Activated CD4-positive, alpha-beta T cell treated with anti-CD3 and anti-CD28 coated beads, Interleukin-2, amount 50 U/mL, for 1 hour (primary cell): ENCODE measurements around the gene BNC2.

Source experiments
- DNase-seq: peaks from one replicate; pipeline ENCODE4 v3.0.0-alpha.2; 2020

The BNC2 gene

GRCh38 chr9:16530669-16531642 is 339.5 kb downstream of the BNC2 start:
- no peak for DNase-seq

GRCh38 chr9:16527573-16527972 is 342.9 kb downstream of the BNC2 start:
- no peak for DNase-seq

GRCh38 chr9:16526380-16526779 is 344.1 kb downstream of the BNC2 start:
- no peak for DNase-seq

GRCh38 chr9:16524823-16525222 is 345.6 kb downstream of the BNC2 start:
- no peak for DNase-seq

GRCh38 chr9:16524078-16524477 is 346.4 kb downstream of the BNC2 start:
- no peak for DNase-seq

- no peak for DNase-seq
Observed at GRCh38 chr9:16521868-16522411, 348.5 kb downstream of the BNC2 start.

- DNase-seq: no peak
Observed at GRCh38 chr9:16519001-16519400, 351.5 kb downstream of the BNC2 start.

- DNase-seq: no peak
Observed at GRCh38 chr9:16516891-16517290, 353.6 kb downstream of the BNC2 start.

- no peak for DNase-seq
Observed at GRCh38 chr9:16515879-16516301, 354.6 kb downstream of the BNC2 start.

GRCh38 chr9:16515207-16515606 is 355.3 kb downstream of the BNC2 start:
- no peak for DNase-seq

- DNase-seq: no peak
Observed at GRCh38 chr9:16514131-16514530, 356.3 kb downstream of the BNC2 start.

GRCh38 chr9:16512281-16512680 is 358.2 kb downstream of the BNC2 start:
- DNase-seq: no peak

GRCh38 chr9:16510482-16510881 is 360.0 kb downstream of the BNC2 start:
- DNase-seq: no peak

GRCh38 chr9:16509997-16510396 is 360.5 kb downstream of the BNC2 start:
- no peak for DNase-seq

GRCh38 chr9:16505199-16505598 is 365.3 kb downstream of the BNC2 start:
- no peak for DNase-seq

- DNase-seq: no peak
Observed at GRCh38 chr9:16501726-16502125, 368.7 kb downstream of the BNC2 start.

- DNase-seq: no peak
Observed at GRCh38 chr9:16501141-16501540, 369.3 kb downstream of the BNC2 start.

- no peak for DNase-seq
Observed at GRCh38 chr9:16500386-16500785, 370.1 kb downstream of the BNC2 start.

- no peak for DNase-seq
Observed at GRCh38 chr9:16499892-16500291, 370.6 kb downstream of the BNC2 start.

- DNase-seq: no peak
Observed at GRCh38 chr9:16496908-16497307, 373.6 kb downstream of the BNC2 start.

- DNase-seq: no peak
Observed at GRCh38 chr9:16487915-16488314, 382.6 kb downstream of the BNC2 start.

- DNase-seq: no peak
Observed at GRCh38 chr9:16485575-16486321, 384.7 kb downstream of the BNC2 start.

- DNase-seq: no peak
Observed at GRCh38 chr9:16485160-16485559, 385.3 kb downstream of the BNC2 start.

- no peak for DNase-seq
Observed at GRCh38 chr9:16484744-16485143, 385.7 kb downstream of the BNC2 start.
